ENCODE data around the gene TMTC1. TPM values are rescaled to one million over a fixed set of nuclear protein-coding genes. Genes with fewer than 3 reads are reported as not detected.

The TMTC1 gene
- total and polyA plus RNA-seq, 9 of the 15 experiments (the other 6 are each of a cell fraction or from before 2014, with no cell fraction given) = under 0.01 to 0.18 (median 0.06) TPM; not detected in 2

DNA sequence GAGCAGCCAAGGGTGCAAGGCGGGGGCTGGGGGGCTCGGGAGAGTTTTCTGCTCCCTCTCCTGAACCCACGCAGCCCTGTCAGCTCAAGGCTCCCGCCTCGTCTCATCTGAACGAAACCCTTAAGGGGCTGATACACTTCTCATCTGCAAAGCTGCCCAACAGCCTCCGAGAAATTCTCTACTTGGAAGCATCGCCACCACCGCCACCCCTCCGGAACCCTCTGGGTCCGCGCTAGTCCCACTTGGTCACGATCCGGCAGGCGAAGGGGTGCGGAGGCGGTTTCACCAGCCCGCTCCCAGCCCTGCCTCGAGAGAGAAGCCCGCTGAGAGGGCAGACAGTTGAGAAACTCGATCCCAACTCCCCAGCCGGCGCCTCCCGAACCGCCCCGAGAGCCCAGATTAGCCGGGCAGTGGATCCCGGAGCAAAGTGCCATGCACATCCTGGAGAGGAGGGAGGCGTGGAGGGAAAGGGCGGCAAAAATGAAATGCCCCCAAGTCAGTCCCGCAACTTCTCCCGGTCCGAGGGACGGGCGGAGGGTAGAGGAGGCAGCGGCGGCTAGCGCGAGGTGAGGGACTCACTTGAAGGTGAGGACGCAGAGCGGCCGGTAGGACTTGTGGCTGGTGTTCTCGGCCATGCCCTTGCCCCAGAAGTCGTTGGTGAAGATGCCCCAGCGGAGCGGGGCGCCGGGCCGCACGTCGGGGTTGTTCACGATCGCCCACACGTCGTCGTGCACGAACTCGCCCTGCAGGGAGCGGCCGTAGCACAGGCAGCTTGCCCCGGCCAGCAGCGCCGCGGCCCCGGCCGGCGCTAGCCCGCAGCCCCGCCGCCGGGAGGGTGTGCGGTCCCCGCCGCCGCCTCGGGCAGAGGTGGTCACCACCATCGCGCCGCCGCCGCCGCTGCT is 620 bp downstream of the TMTC1 start:
- Histone ChIP-seq H3K4me1 (replicated peaks in 1 of 2; ENCODE audit: control insufficient read depth in 2 of 2, insufficient read depth in 2 of 2, low read length in 2 of 2) (no peaks in the 10 kb centered on the region), H4K20me1 (replicated peaks; ENCODE audit: control insufficient read depth, insufficient read depth, low read length) (no peaks in the 10 kb centered on the region), H2AFZ (ENCODE audit: low read depth, low read length) (no peak overlapping the region), H3K27ac (ENCODE audit: extremely low read depth, low read depth, low read length) (no peak overlapping the region), H3K79me2 (ENCODE audit: control insufficient read depth, insufficient read depth, low read length) (no peaks in the 10 kb centered on the region), H3K9me3 (replicated peaks; ENCODE audit: control insufficient read depth, insufficient read depth, low read depth, low read length) (no peaks in the 10 kb centered on the region), H3K27me3 (ENCODE audit: control insufficient read depth in 2 of 2, insufficient read depth in 2 of 2, low read length in 2 of 2) (no peaks in the 10 kb centered on the region), H3K9ac (ENCODE audit: insufficient read depth in 1 of 2, low read depth in 2 of 2, low read length in 2 of 2) (no peak overlapping the region), H3K36me3 (ENCODE audit: control insufficient read depth, insufficient read depth, low read length) (no peaks in the 10 kb centered on the region), H3K9me1 (ENCODE audit: control insufficient read depth, insufficient read depth, low read length) (no peaks in the 10 kb centered on the region), H3K4me2 (ENCODE audit: insufficient read depth, low read length) (no peak overlapping the region), H3K4me3 (no peak overlapping the region)
- no TSS peak for BruUV-seq (replicated peaks)
- in situ Hi-C loops (cut with MboI) (no loop called here), intact Hi-C loops (cut with micrococcal nuclease) (no loop called here)
- no peak for TF ChIP-seq HDGF (IDR thresholded peaks at IDR 0.05)
- no peak for TF ChIP-seq U2AF2 (optimal IDR thresholded peaks at IDR 0.05; ENCODE audit: low read depth, low read length)
- TF ChIP-seq BACH1 (tag; IDR thresholded peaks at IDR 0.05) = no peak
- no peak for TF ChIP-seq CSDE1 (IDR thresholded peaks at IDR 0.05)
- TF ChIP-seq ETV5 (CRISPR knock-in tag; IDR thresholded peaks at IDR 0.05; ENCODE audit: low read depth) = no peak
- TF ChIP-seq CC2D1A (IDR thresholded peaks at IDR 0.05) = no peak
- no peak for TF ChIP-seq ARNT (IDR thresholded peaks at IDR 0.05)
- TF ChIP-seq, protein P1, sequence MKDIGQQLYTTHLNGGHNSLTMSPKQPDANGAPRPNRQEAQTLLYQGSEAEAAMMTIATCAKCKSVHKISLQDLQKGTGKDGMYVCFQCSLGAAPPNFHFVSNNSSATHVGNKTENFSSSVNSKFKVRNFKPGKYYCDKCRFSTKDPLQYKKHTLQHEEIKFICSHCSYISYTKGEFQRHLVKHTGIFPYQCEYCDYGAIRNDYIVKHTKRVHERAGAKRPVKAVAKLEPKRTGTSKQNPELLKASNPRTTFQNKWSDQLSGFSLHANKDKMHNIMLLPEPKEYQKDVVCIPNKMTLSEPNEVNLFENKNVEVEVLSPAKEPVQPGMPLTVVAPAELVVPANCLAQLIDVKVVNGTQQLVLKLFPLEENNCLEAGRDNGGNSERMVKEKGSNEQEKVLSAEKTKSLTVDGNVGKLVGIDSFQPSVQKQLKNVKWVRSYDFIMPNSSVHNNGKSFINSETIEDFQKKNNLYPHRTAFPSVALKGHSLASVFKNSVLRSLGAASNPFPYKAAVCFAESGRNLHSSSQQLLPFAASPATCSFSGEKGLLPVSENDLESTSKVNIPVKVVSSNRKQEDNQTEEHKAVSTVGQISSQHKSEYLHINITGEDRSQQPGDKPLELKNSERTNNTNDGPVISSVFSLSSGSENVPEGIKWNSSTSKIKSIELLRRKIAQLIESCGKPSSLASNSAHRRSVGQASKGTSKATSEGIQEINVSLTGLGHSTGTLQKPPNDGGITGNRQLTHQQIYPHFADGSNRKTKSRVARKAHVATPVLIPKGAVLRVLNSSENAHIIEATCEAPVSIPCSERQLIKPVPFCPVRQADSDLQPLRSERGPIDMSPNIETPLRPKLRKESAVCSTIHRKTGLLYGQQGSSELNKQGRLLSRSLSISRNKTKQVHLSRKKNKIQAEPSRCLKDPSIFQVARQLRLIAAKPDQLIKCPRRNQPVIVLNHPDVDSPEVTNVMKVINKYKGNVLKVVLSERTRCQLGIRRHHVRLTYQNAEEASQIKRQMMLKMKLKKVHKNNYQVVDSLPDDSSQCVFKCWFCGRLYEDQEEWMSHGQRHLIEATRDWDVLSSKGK (CRISPR knock-in tag; IDR thresholded peaks at IDR 0.05) = no peak
- ChIA-PET CTCF (ENCODE audit: low intra/inter-chr PET ratio) (no interaction called here), POLR2A (interaction anchor here (0.5 kb wide), 1 partner anchor 92 kb away, joined by 3 read pairs; no protein-coding TSS in a partner anchor)
- DNase-seq (ENCODE audit: extremely low read depth in 1 of 4, low spot score in 3 of 4) (no peak), FAIRE-seq (no peak), ATAC-seq (no peak)
- 21% methylated on average over 35 of the region's 82 CpGs for WGBS (ENCODE audit: insufficient coverage, low coverage, missing lambda C conversion rate)

Measured in K562 (cell line).